Neural progenitor cell (in vitro differentiated cells): Measurements from ENCODE around the gene CASQ1. TPM values are rescaled to one million over a fixed set of nuclear protein-coding genes. Genes with fewer than 3 reads are reported as not detected.

Source experiments
- DNase-seq: peaks from one replicate; pipeline ENCODE4 v3.0.0-alpha.2; 2016; ENCODE audit warnings: low spot score
- H2AFZ ChIP-seq: fragments of 200-600 bp; sonication (generic); replicated peaks from 2 replicates; pipeline ENCODE4 v1.6.1; 2016; ENCODE audit warnings: antibody characterized with exemption
- H3F3A ChIP-seq: fragments of 200-600 bp; sonication (generic); 2 replicates; pipeline ENCODE4 v1.6.1; 2016; ENCODE audit warnings: antibody characterized with exemption, low read depth
- H3K27ac ChIP-seq: fragments of 200-600 bp; sonication (generic); 2 replicates; pipeline ENCODE4 v1.5.1; 2016; ENCODE audit warnings: mild to moderate bottlenecking
- H3K27me3 ChIP-seq: fragments of 200-600 bp; sonication (generic); 2 replicates; pipeline ENCODE4 v1.6.1; 2016; ENCODE audit warnings: mild to moderate bottlenecking, moderate library complexity
- H3K36me3 ChIP-seq: fragments of 200-600 bp; sonication (generic); 2 replicates; pipeline ENCODE4 v1.5.1; 2016
- H3K4me1 ChIP-seq: fragments of 200-600 bp; sonication (generic); 2 replicates; pipeline ENCODE4 v1.6.1; 2016; ENCODE audit warnings: mixed run types
- H3K4me2 ChIP-seq: fragments of 200-600 bp; sonication (generic); 2 replicates; pipeline ENCODE4 v1.6.1; 2016
- H3K4me3 ChIP-seq: fragments of 200-600 bp; sonication (generic); 2 replicates; pipeline ENCODE4 v1.5.1; 2016
- H3K79me2 ChIP-seq: fragments of 200-600 bp; sonication (generic); 2 replicates; pipeline ENCODE4 v1.6.1; 2016; ENCODE audit warnings: low read depth
- H3K9ac ChIP-seq: fragments of 200-600 bp; sonication (generic); 2 replicates; pipeline ENCODE4 v1.6.1; 2016
- H3K9me3 ChIP-seq: fragments of 200-600 bp; sonication (generic); 2 replicates; pipeline ENCODE4 v1.5.1; 2016; ENCODE audit warnings: low read depth
- H4K20me1 ChIP-seq: fragments of 200-600 bp; sonication (generic); 2 replicates; pipeline ENCODE4 v1.6.1; 2016; ENCODE audit warnings: low read depth
- H3K27ac Mint-ChIP-seq: 3 replicates; pipeline ENCODE4 v1.8.0; 2021; ENCODE audit warnings: mixed read lengths
- H3K27me3 Mint-ChIP-seq: 2 replicates; pipeline ENCODE4 v1.8.0; 2022; ENCODE audit warnings: low read depth, mild to moderate bottlenecking, inconsistent platforms, moderate library complexity, mixed read lengths; ENCODE audit not compliant: insufficient read depth
- H3K36me3 Mint-ChIP-seq: 3 replicates; pipeline ENCODE4 v1.8.0; 2021; ENCODE audit warnings: mixed read lengths
- H3K4me1 Mint-ChIP-seq: 3 replicates; pipeline ENCODE4 v1.8.0; 2021; ENCODE audit warnings: mixed read lengths
- H3K4me3 Mint-ChIP-seq: 3 replicates; pipeline ENCODE4 v1.8.0; 2021; ENCODE audit warnings: mild to moderate bottlenecking, moderate library complexity, mixed read lengths
- H3K9me3 Mint-ChIP-seq: 3 replicates; pipeline ENCODE4 v1.8.0; 2020; ENCODE audit warnings: mixed read lengths
- CTCF ChIP-seq: fragments of 200-600 bp; sonication (generic); IDR thresholded peaks from 2 replicates; pipeline ENCODE4 v1.5.1; 2017; ENCODE audit warnings: antibody characterized with exemption, mild to moderate bottlenecking
- EZH2 ChIP-seq: fragments of 200-600 bp; sonication (generic); IDR thresholded peaks from 2 replicates; pipeline ENCODE4 v1.6.1; 2017; ENCODE audit warnings: antibody characterized with exemption, mild to moderate bottlenecking, moderate library complexity
- EZH2phosphoT487 ChIP-seq: fragments of 200-600 bp; sonication (generic); IDR thresholded peaks from 2 replicates; pipeline ENCODE4 v1.6.1; 2017; ENCODE audit warnings: antibody characterized with exemption
- total RNA-seq: library from RNA; depleted of rRNA; stranded (reverse); fragments of >200 nt; gene quantifications from 2 replicates; pipeline ENCODE4 v1.2.3, GENCODE V29; 2015; ENCODE audit warnings: low replicate concordance

Gene CASQ1
- total RNA-seq, 1 donor from 2014 or later = not detected

- Histone ChIP-seq H3K9ac (no peak overlapping the region), H3K4me1 (peaks cover 18% of the 10 kb centered on the region), H3K79me2 (no peaks in the 10 kb centered on the region), H3K27me3 (no peaks in the 10 kb centered on the region), H3F3A (peaks cover 21% of the 10 kb centered on the region), H3K4me3 (no peak overlapping the region), H3K36me3 (no peaks in the 10 kb centered on the region), H4K20me1 (peaks cover 19% of the 10 kb centered on the region), H2AFZ (no peak overlapping the region), H3K9me3 (no peaks in the 10 kb centered on the region), H3K27ac (no peak overlapping the region), H3K4me2 (no peak overlapping the region)
- no peaks in the 10 kb centered on the region for H3K9me3 Mint-ChIP-seq
- H3K27me3 Mint-ChIP-seq = peaks cover 3% of the 10 kb centered on the region
- peaks cover 46% of the 10 kb centered on the region for H3K36me3 Mint-ChIP-seq
- H3K27ac Mint-ChIP-seq = no peak overlapping the region
- no peak overlapping the region for H3K4me3 Mint-ChIP-seq
- peaks cover 11% of the 10 kb centered on the region for H3K4me1 Mint-ChIP-seq
- DNase-seq = no peak
- TF ChIP-seq EZH2 (no peak), CTCF (no peak), EZH2phosphoT487 (no peak)
Measured at GRCh38 chr1:160221089-160221488, 30.7 kb downstream of the CASQ1 start.

- no peaks in the 10 kb centered on the region for H3K9me3 Mint-ChIP-seq
- H3K4me1 ChIP-seq = peaks cover 10% of the 10 kb centered on the region
- no peaks in the 10 kb centered on the region for H3K36me3 ChIP-seq
- H3K79me2 ChIP-seq = no peaks in the 10 kb centered on the region
- TF ChIP-seq CTCF (no peak), EZH2phosphoT487 (no peak), EZH2 (no peak)
- H3K9me3 ChIP-seq = no peaks in the 10 kb centered on the region
- no peak overlapping the region for H3K27ac Mint-ChIP-seq
- no peak overlapping the region for H3K9ac ChIP-seq
- H3F3A ChIP-seq = peaks cover 21% of the 10 kb centered on the region
- DNase-seq = no peak
- no peak overlapping the region for H3K4me3 ChIP-seq
- H4K20me1 ChIP-seq = peaks cover 19% of the 10 kb centered on the region
- no peak overlapping the region for H3K4me2 ChIP-seq
- H3K27me3 ChIP-seq = no peaks in the 10 kb centered on the region
- H3K4me3 Mint-ChIP-seq = no peak overlapping the region
- no peak overlapping the region for H2AFZ ChIP-seq
- peaks cover 40% of the 10 kb centered on the region for H3K36me3 Mint-ChIP-seq
- peaks cover 11% of the 10 kb centered on the region for H3K4me1 Mint-ChIP-seq
- peaks cover 3% of the 10 kb centered on the region for H3K27me3 Mint-ChIP-seq
- H3K27ac ChIP-seq = no peak overlapping the region
Measured at GRCh38 chr1:160222546-160222945, 32.2 kb downstream of the CASQ1 start.

- peaks cover 45% of the 10 kb centered on the region for H3K36me3 Mint-ChIP-seq
- no peaks in the 10 kb centered on the region for H3K27me3 Mint-ChIP-seq
Measured at GRCh38 chr1:160224606-160225005, 34.2 kb downstream of the CASQ1 start.

More at GRCh38 chr1:160224606-160225005, 34.2 kb downstream of the CASQ1 start:
- DNase-seq = no peak
- no peaks in the 10 kb centered on the region for H3K79me2 ChIP-seq
- H3K4me1 ChIP-seq = peaks cover 10% of the 10 kb centered on the region
- TF ChIP-seq CTCF (no peak), EZH2phosphoT487 (no peak)
- no peak overlapping the region for H2AFZ ChIP-seq
- H3F3A ChIP-seq = peaks cover 21% of the 10 kb centered on the region
- H4K20me1 ChIP-seq = peaks cover 14% of the 10 kb centered on the region
- Mint-ChIP-seq H3K4me3 (no peak overlapping the region), H3K9me3 (no peaks in the 10 kb centered on the region), H3K4me1 (peaks cover 11% of the 10 kb centered on the region), H3K27ac (no peak overlapping the region)
- H3K36me3 ChIP-seq = peaks cover 7% of the 10 kb centered on the region
- no peak overlapping the region for H3K4me3 ChIP-seq
- H3K9me3 ChIP-seq = no peaks in the 10 kb centered on the region
- H3K27ac ChIP-seq = no peak overlapping the region
- H3K9ac ChIP-seq = no peak overlapping the region
- H3K4me2 ChIP-seq = no peak overlapping the region
- no peaks in the 10 kb centered on the region for H3K27me3 ChIP-seq
